ENCODE results near the gene RAP2B. TPM values are rescaled to one million over a fixed set of nuclear protein-coding genes. Genes with fewer than 3 reads are reported as not detected.
"Not testable (repeated sequence)": the region's sequence is repeated elsewhere in the genome, so short reads cannot be mapped to it uniquely, and the experiment has no call there.

The RAP2B gene
- total RNA-seq, 2 donors from 2014 or later = 12.1 to 13.6 TPM

- H3K27ac Mint-ChIP-seq; H3K4me1 Mint-ChIP-seq (ENCODE audit: low read depth in 2 of 2): not testable (repeated sequence)
These were observed 31.9 kb downstream of the RAP2B start for GRCh38 chr3:153193786-153194476.

DNA sequence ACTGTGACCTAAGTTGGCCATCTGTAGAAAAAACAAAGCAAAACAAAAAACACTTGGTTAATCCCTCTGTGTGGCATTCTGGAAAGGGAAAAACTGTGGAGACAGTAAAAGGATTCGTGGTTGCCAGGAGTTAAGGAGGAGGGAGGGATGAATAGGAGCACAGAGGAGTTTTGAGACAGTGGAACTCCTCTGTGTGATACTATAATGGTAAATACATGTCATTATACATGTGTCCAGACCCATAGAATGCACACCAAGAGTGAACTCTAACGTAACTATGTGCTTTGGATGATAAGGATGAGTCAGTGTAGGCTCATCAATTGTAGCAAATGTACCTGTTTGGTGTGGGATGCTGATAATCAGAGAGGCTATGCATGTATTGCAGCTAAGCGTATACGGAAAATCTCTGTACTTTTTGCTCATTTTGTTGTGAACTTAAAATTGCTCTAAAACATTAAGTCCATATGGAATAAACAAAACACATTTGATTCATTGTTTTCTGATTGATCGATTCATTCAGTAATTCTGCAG lies 33.4 kb downstream of the RAP2B start:
- Mint-ChIP-seq H3K4me1 (ENCODE audit: low read depth in 2 of 2) (no peaks in the 10 kb centered on the region), H3K27me3 (no peaks in the 10 kb centered on the region), H3K4me3 (no peak overlapping the region), H3K27ac (no peak overlapping the region), H3K36me3 (no peaks in the 10 kb centered on the region), H3K9me3 (no peaks in the 10 kb centered on the region)
- DNase-seq (ENCODE audit: low spot score) (no peak), ATAC-seq (no peak)

More at GRCh38 chr3:153193786-153194476, 31.9 kb downstream of the RAP2B start:
- H3K4me3 Mint-ChIP-seq; H3K27me3 Mint-ChIP-seq; DNase-seq (ENCODE audit: low spot score); ATAC-seq; H3K9me3 Mint-ChIP-seq; H3K36me3 Mint-ChIP-seq: not testable (repeated sequence)

GRCh38 chr3:153209596-153209995 lies 47.6 kb downstream of the RAP2B start:
- DNase-seq (ENCODE audit: low spot score) (no peak), ATAC-seq (no peak)
- peak overlapping the region; percentile 6 to 46 for H3K27ac Mint-ChIP-seq
- H3K27me3 Mint-ChIP-seq = no peaks in the 10 kb centered on the region
- no peaks in the 10 kb centered on the region for H3K36me3 Mint-ChIP-seq
- no peaks in the 10 kb centered on the region for H3K9me3 Mint-ChIP-seq
- peaks cover 14 to 27% of the 10 kb centered on the region in 2 donors for H3K4me1 Mint-ChIP-seq (ENCODE audit: low read depth in 2 of 2)
- H3K4me3 Mint-ChIP-seq = no peak overlapping the region

DNA sequence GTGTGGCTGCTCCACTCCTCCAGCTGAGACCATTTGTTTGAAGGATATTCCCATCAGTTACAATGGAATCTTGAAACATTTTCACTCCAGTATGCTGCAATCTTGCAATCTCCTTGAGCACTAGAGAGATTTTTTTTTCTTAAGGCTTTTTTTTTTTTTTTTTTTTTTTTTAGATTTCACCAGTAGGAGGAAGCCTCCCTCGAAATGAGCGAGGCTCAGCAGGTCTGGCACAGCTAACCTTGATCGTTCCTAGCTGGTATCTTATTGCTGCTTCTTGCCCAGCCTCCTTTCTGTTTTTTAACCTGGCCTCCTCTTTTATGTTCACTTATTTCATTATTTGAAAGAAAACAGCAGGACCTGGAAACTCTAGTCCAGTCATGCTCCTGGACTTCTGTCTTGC lies 48.1 kb downstream of the RAP2B start:
- Mint-ChIP-seq H3K27ac (peak overlapping the region; percentile 6 to 57), H3K36me3 (no peaks in the 10 kb centered on the region), H3K4me3 (no peak overlapping the region), H3K9me3 (no peaks in the 10 kb centered on the region), H3K27me3 (no peaks in the 10 kb centered on the region), H3K4me1 (ENCODE audit: low read depth in 2 of 2) (peaks cover 14 to 27% of the 10 kb centered on the region in 2 donors)
- DNase-seq (ENCODE audit: low spot score) = no peak
- ATAC-seq = no peak

DNA sequence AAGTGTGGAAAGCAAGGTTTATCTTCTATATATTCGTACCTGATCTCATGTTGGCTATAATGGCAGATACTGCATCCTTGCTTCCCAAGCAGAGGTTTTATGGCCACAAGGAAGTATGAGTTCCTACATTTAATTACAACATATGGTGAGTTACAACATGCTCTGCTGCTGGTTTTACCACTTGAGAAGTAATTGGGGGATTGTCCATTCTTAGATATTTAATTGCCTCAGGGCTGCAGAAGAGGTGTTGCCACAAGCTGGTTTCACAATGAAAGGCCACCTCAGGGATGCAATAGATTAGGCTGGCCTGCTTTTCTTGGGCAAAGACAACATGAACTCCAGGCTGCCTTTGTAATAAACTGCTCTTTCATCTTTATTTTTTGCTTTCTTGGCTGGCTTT lies 48.6 kb downstream of the RAP2B start:
- ATAC-seq = peak; percentile 31 to 77

GRCh38 chr3:153215497-153215896 lies 53.5 kb downstream of the RAP2B start:
- no peaks in the 10 kb centered on the region for H3K27me3 Mint-ChIP-seq
- no peaks in the 10 kb centered on the region for H3K36me3 Mint-ChIP-seq
- no peak overlapping the region for H3K27ac Mint-ChIP-seq
- peaks cover 26 to 29% of the 10 kb centered on the region in 2 donors for H3K4me1 Mint-ChIP-seq (ENCODE audit: low read depth in 2 of 2)
- H3K9me3 Mint-ChIP-seq = peaks cover 4% of the 10 kb centered on the region
- DNase-seq (ENCODE audit: low spot score) (no peak), ATAC-seq (no peak)
- H3K4me3 Mint-ChIP-seq = no peak overlapping the region

More for the DNA sequence above, 48.6 kb downstream of the RAP2B start:
- H3K27me3 Mint-ChIP-seq = no peaks in the 10 kb centered on the region
- no peaks in the 10 kb centered on the region for H3K9me3 Mint-ChIP-seq
- no peak for DNase-seq (ENCODE audit: low spot score)
- no peaks in the 10 kb centered on the region for H3K36me3 Mint-ChIP-seq
- peak overlapping the region; percentile 6 to 57 for H3K27ac Mint-ChIP-seq
- H3K4me1 Mint-ChIP-seq (ENCODE audit: low read depth in 2 of 2) = peaks cover 14 to 27% of the 10 kb centered on the region in 2 donors
- no peak overlapping the region for H3K4me3 Mint-ChIP-seq

- Mint-ChIP-seq H3K4me3 (no peak overlapping the region), H3K4me1 (ENCODE audit: low read depth in 2 of 2) (peaks cover 25 to 28% of the 10 kb centered on the region in 2 donors), H3K36me3 (no peaks in the 10 kb centered on the region), H3K27ac (no peak overlapping the region), H3K9me3 (peaks cover 5% of the 10 kb centered on the region), H3K27me3 (no peaks in the 10 kb centered on the region)
- no peak for DNase-seq (ENCODE audit: low spot score)
- ATAC-seq = no peak
These were observed 53.9 kb downstream of the RAP2B start for GRCh38 chr3:153215966-153216365.

- H3K9me3 Mint-ChIP-seq = peaks cover 5% of the 10 kb centered on the region
- H3K27ac Mint-ChIP-seq = no peak overlapping the region
- H3K27me3 Mint-ChIP-seq = no peaks in the 10 kb centered on the region
- ATAC-seq (no peak), DNase-seq (ENCODE audit: low spot score) (no peak)
- peaks cover 32 to 36% of the 10 kb centered on the region in 2 donors for H3K4me1 Mint-ChIP-seq (ENCODE audit: low read depth in 2 of 2)
- no peaks in the 10 kb centered on the region for H3K36me3 Mint-ChIP-seq
- H3K4me3 Mint-ChIP-seq = no peak overlapping the region
These were observed 54.9 kb downstream of the RAP2B start for GRCh38 chr3:153216928-153217327.

GRCh38 chr3:153219146-153219545 lies 57.1 kb downstream of the RAP2B start:
- Mint-ChIP-seq H3K4me3 (no peak overlapping the region), H3K27ac (peak overlapping the region; percentile 7 to 45), H3K27me3 (no peaks in the 10 kb centered on the region), H3K36me3 (no peaks in the 10 kb centered on the region), H3K9me3 (peaks cover 5% of the 10 kb centered on the region), H3K4me1 (ENCODE audit: low read depth in 2 of 2) (peaks cover 37 to 40% of the 10 kb centered on the region in 2 donors)
- ATAC-seq (no peak), DNase-seq (ENCODE audit: low spot score) (no peak)

All from natural killer cell treated with Interleukin-12 subunit alpha and Interleukin-12 subunit beta and Interleukin-15 and Interleukin-18, amount 100 ng/mL, for 72 hours (primary cell).